ENCODE results near the gene TMEM161B. TPM values are rescaled to one million over a fixed set of nuclear protein-coding genes. Genes with fewer than 3 reads are reported as not detected.
"Not testable (repeated sequence)": the region's sequence is repeated elsewhere in the genome, so short reads cannot be mapped to it uniquely, and the experiment has no call there.

Gene TMEM161B
- total and polyA plus RNA-seq, 4 experiments from 2014 or later = 12.5 to 33.7 (median 22.7) TPM

- H3K4me3 ChIP-seq (ENCODE audit: low read length in 2 of 2) = no peak overlapping the region
- H3K27ac ChIP-seq (ENCODE audit: low read depth, low read length) = no peak overlapping the region
- Mint-ChIP-seq H3K36me3 (peaks cover 12 to 21% of the 10 kb centered on the region in 2 donors), H3K27me3 (no peaks in the 10 kb centered on the region), H3K27ac (no peak overlapping the region), H3K9me3 (peaks cover 0 to 26% (median 9%) of the 10 kb centered on the region in 8 donors), H3K4me3 (no peak overlapping the region), H3K4me1 (no peaks in the 10 kb centered on the region)
- H3K36me3 ChIP-seq (ENCODE audit: insufficient read depth, low read length) = no peaks in the 10 kb centered on the region
- no peaks in the 10 kb centered on the region for H3K27me3 ChIP-seq (ENCODE audit: insufficient read depth, low read length)
- H3K9me3 ChIP-seq (ENCODE audit: control insufficient read depth in 1 of 2, low read length in 2 of 2) = no peaks in the 10 kb centered on the region
- H3K4me1 ChIP-seq (ENCODE audit: insufficient read depth, low read length) = no peaks in the 10 kb centered on the region
- intact Hi-C loops (cut with micrococcal nuclease) = no loop called here
- ChIA-PET POLR2A (ENCODE audit: partially characterized antibody) (no interaction called here), CTCF (ENCODE audit: partially characterized antibody) (no interaction called here)
- no peak for DNase-seq
Measured at GRCh38 chr5:88183255-88183654, 85.4 kb downstream of the TMEM161B start.

- H3K9me3 ChIP-seq (ENCODE audit: control insufficient read depth in 1 of 2, low read length in 2 of 2); H3K4me3 Mint-ChIP-seq; H3K4me1 ChIP-seq (ENCODE audit: insufficient read depth, low read length); POLR2A ChIA-PET (ENCODE audit: partially characterized antibody); DNase-seq; H3K36me3 Mint-ChIP-seq; intact Hi-C loops (cut with micrococcal nuclease); H3K27ac ChIP-seq (ENCODE audit: low read depth, low read length); H3K27me3 ChIP-seq (ENCODE audit: insufficient read depth, low read length); H3K4me3 ChIP-seq (ENCODE audit: low read length in 2 of 2); H3K27ac Mint-ChIP-seq; CTCF ChIA-PET (ENCODE audit: partially characterized antibody); H3K27me3 Mint-ChIP-seq; H3K4me1 Mint-ChIP-seq; H3K36me3 ChIP-seq (ENCODE audit: insufficient read depth, low read length): not testable (repeated sequence)
- H3K9me3 Mint-ChIP-seq = peaks cover 0 to 17% (median 10%) of the 10 kb centered on the region in 8 donors
Measured at GRCh38 chr5:88177486-88177885, 91.2 kb downstream of the TMEM161B start.

GRCh38 chr5:88172847-88173758 is 95.5 kb downstream of the TMEM161B start:
- CTCF ChIA-PET (ENCODE audit: partially characterized antibody) = interaction anchor here (0.8 kb wide), 1 partner anchor 12 kb away, joined by 3 read pairs; no protein-coding TSS in a partner anchor
- no peak overlapping the region for H3K27ac ChIP-seq (ENCODE audit: low read depth, low read length)

GRCh38 chr5:88159591-88159990 is 109.1 kb downstream of the TMEM161B start:
- no peaks in the 10 kb centered on the region for H3K9me3 ChIP-seq (ENCODE audit: control insufficient read depth in 1 of 2, low read length in 2 of 2)
- no peak overlapping the region for H3K4me3 ChIP-seq (ENCODE audit: low read length in 2 of 2)
- H3K4me1 Mint-ChIP-seq = no peaks in the 10 kb centered on the region
- H3K36me3 ChIP-seq (ENCODE audit: insufficient read depth, low read length) = no peaks in the 10 kb centered on the region
- no peak for DNase-seq
- H3K27me3 Mint-ChIP-seq = peaks cover 15 to 25% of the 10 kb centered on the region in 2 donors
- H3K36me3 Mint-ChIP-seq = no peaks in the 10 kb centered on the region
- intact Hi-C loops (cut with micrococcal nuclease) = no loop called here
- H3K4me3 Mint-ChIP-seq = no peak overlapping the region
- H3K27ac Mint-ChIP-seq = no peak overlapping the region
- POLR2A ChIA-PET (ENCODE audit: partially characterized antibody) = no interaction called here
- no peaks in the 10 kb centered on the region for H3K4me1 ChIP-seq (ENCODE audit: insufficient read depth, low read length)
- H3K27ac ChIP-seq (ENCODE audit: low read depth, low read length) = no peak overlapping the region
- CTCF ChIA-PET (ENCODE audit: partially characterized antibody) = no interaction called here
- H3K9me3 Mint-ChIP-seq = peaks cover 0 to 8% (median 4%) of the 10 kb centered on the region in 8 donors
- H3K27me3 ChIP-seq (ENCODE audit: insufficient read depth, low read length) = no peaks in the 10 kb centered on the region

More at GRCh38 chr5:88172847-88173758, 95.5 kb downstream of the TMEM161B start:
- Mint-ChIP-seq H3K9me3 (peaks cover 6 to 45% (median 38%) of the 10 kb centered on the region in 8 donors), H3K36me3 (no peaks in the 10 kb centered on the region), H3K27ac (no peak overlapping the region), H3K4me1 (peaks cover 0 to 1% (median 0%) of the 10 kb centered on the region in 4 donors), H3K27me3 (peaks cover 22 to 35% of the 10 kb centered on the region in 2 donors), H3K4me3 (no peak overlapping the region)
- H3K4me3 ChIP-seq (ENCODE audit: low read length in 2 of 2) = no peak overlapping the region
- POLR2A ChIA-PET (ENCODE audit: partially characterized antibody) = no interaction called here
- H3K4me1 ChIP-seq (ENCODE audit: insufficient read depth, low read length) = no peaks in the 10 kb centered on the region
- peaks cover 3% of the 10 kb centered on the region for H3K27me3 ChIP-seq (ENCODE audit: insufficient read depth, low read length)
- intact Hi-C loops (cut with micrococcal nuclease) = no loop called here
- no peaks in the 10 kb centered on the region for H3K9me3 ChIP-seq (ENCODE audit: control insufficient read depth in 1 of 2, low read length in 2 of 2)
- H3K36me3 ChIP-seq (ENCODE audit: insufficient read depth, low read length) = no peaks in the 10 kb centered on the region
- DNase-seq = no peak

- peaks cover 22 to 27% of the 10 kb centered on the region in 2 donors for H3K27me3 Mint-ChIP-seq
- H3K27me3 ChIP-seq (ENCODE audit: insufficient read depth, low read length) = no peaks in the 10 kb centered on the region
- H3K36me3 Mint-ChIP-seq = no peaks in the 10 kb centered on the region
- no peaks in the 10 kb centered on the region for H3K9me3 ChIP-seq (ENCODE audit: control insufficient read depth in 1 of 2, low read length in 2 of 2)
- H3K4me3 Mint-ChIP-seq = no peak overlapping the region
- DNase-seq = no peak
- no peak overlapping the region for H3K27ac ChIP-seq (ENCODE audit: low read depth, low read length)
- H3K27ac Mint-ChIP-seq = no peak overlapping the region
- ChIA-PET CTCF (ENCODE audit: partially characterized antibody) (no interaction called here), POLR2A (ENCODE audit: partially characterized antibody) (no interaction called here)
- H3K4me1 Mint-ChIP-seq = no peaks in the 10 kb centered on the region
- no peaks in the 10 kb centered on the region for H3K36me3 ChIP-seq (ENCODE audit: insufficient read depth, low read length)
- no peak overlapping the region for H3K4me3 ChIP-seq (ENCODE audit: low read length in 2 of 2)
- peaks cover 0 to 8% (median 4%) of the 10 kb centered on the region in 8 donors for H3K9me3 Mint-ChIP-seq
- intact Hi-C loops (cut with micrococcal nuclease) = no loop called here
- H3K4me1 ChIP-seq (ENCODE audit: insufficient read depth, low read length) = no peaks in the 10 kb centered on the region
Measured at GRCh38 chr5:88158056-88158455, 110.6 kb downstream of the TMEM161B start.

GRCh38 chr5:88154891-88155290 is 113.8 kb downstream of the TMEM161B start:
- Mint-ChIP-seq H3K4me3 (no peak overlapping the region), H3K36me3 (no peaks in the 10 kb centered on the region)
- POLR2A ChIA-PET (ENCODE audit: partially characterized antibody) = no interaction called here

GRCh38 chr5:88150747-88151146 is 117.9 kb downstream of the TMEM161B start:
- Histone ChIP-seq H3K4me1 (ENCODE audit: insufficient read depth, low read length) (no peaks in the 10 kb centered on the region), H3K9me3 (ENCODE audit: control insufficient read depth in 1 of 2, low read length in 2 of 2) (no peaks in the 10 kb centered on the region), H3K36me3 (ENCODE audit: insufficient read depth, low read length) (no peaks in the 10 kb centered on the region), H3K27me3 (ENCODE audit: insufficient read depth, low read length) (peaks cover 6% of the 10 kb centered on the region), H3K27ac (ENCODE audit: low read depth, low read length) (no peak overlapping the region), H3K4me3 (ENCODE audit: low read length in 2 of 2) (no peak overlapping the region)
- peaks cover 1 to 4% (median 2%) of the 10 kb centered on the region in 4 donors for H3K4me1 Mint-ChIP-seq
- no peak for DNase-seq
- peaks cover 33 to 37% of the 10 kb centered on the region in 2 donors for H3K27me3 Mint-ChIP-seq
- intact Hi-C loops (cut with micrococcal nuclease) = no loop called here
- CTCF ChIA-PET (ENCODE audit: partially characterized antibody) = no interaction called here
- no peak overlapping the region for H3K27ac Mint-ChIP-seq
- H3K4me3 Mint-ChIP-seq = no peak overlapping the region
- no peaks in the 10 kb centered on the region for H3K36me3 Mint-ChIP-seq
- H3K9me3 Mint-ChIP-seq = peaks cover 0 to 22% (median 12%) of the 10 kb centered on the region in 8 donors
- POLR2A ChIA-PET (ENCODE audit: partially characterized antibody) = no interaction called here

More at GRCh38 chr5:88154891-88155290, 113.8 kb downstream of the TMEM161B start:
- H3K4me1 Mint-ChIP-seq = no peaks in the 10 kb centered on the region
- H3K27me3 Mint-ChIP-seq = peaks cover 28 to 31% of the 10 kb centered on the region in 2 donors
- Histone ChIP-seq H3K27me3 (ENCODE audit: insufficient read depth, low read length) (no peaks in the 10 kb centered on the region), H3K27ac (ENCODE audit: low read depth, low read length) (no peak overlapping the region), H3K4me3 (ENCODE audit: low read length in 2 of 2) (no peak overlapping the region), H3K4me1 (ENCODE audit: insufficient read depth, low read length) (no peaks in the 10 kb centered on the region), H3K9me3 (ENCODE audit: control insufficient read depth in 1 of 2, low read length in 2 of 2) (no peaks in the 10 kb centered on the region), H3K36me3 (ENCODE audit: insufficient read depth, low read length) (no peaks in the 10 kb centered on the region)
- intact Hi-C loops (cut with micrococcal nuclease) = no loop called here
- peaks cover 0 to 17% (median 11%) of the 10 kb centered on the region in 8 donors for H3K9me3 Mint-ChIP-seq
- DNase-seq = no peak
- no peak overlapping the region for H3K27ac Mint-ChIP-seq
- CTCF ChIA-PET (ENCODE audit: partially characterized antibody) = no interaction called here

All from CD4-positive, alpha-beta memory T cell (primary cell).